Right hindlimb (tissue), 1 donor: Measurements from ENCODE around the gene GAS7.
A peak's percentile ranks its signal among the peaks of the same experiment; 100 is the strongest.

ENCODE experiments used
- DNase-seq: peaks from one replicate; pipeline ENCODE4 v3.0.0-alpha.2; 2018

Gene GAS7

GRCh38 chr17:10170233-10170632, 28.2 kb downstream of the GAS7 start:
- DNase-seq, result no peak

- DNase-seq, result no peak
Measured at GRCh38 chr17:10169290-10169689, 29.1 kb downstream of the GAS7 start.

GRCh38 chr17:10166176-10166935, 32.0 kb downstream of the GAS7 start:
- no peak for DNase-seq

GRCh38 chr17:10162096-10162495, 36.3 kb downstream of the GAS7 start:
- DNase-seq, result no peak

GRCh38 chr17:10161386-10161785, 37.0 kb downstream of the GAS7 start:
- DNase-seq, result no peak

- DNase-seq, result peak; percentile 61
Measured at GRCh38 chr17:10156948-10157607, 41.3 kb downstream of the GAS7 start.

GRCh38 chr17:10156599-10156947, 41.8 kb downstream of the GAS7 start:
- peak; percentile 46 for DNase-seq

- no peak for DNase-seq
Measured at GRCh38 chr17:10156077-10156435, 42.4 kb downstream of the GAS7 start.

- DNase-seq, result peak; percentile 68
Measured at GRCh38 chr17:10155371-10156076, 42.9 kb downstream of the GAS7 start.

- no peak for DNase-seq
Measured at GRCh38 chr17:10151667-10152496, 46.5 kb downstream of the GAS7 start.

- no peak for DNase-seq
Measured at GRCh38 chr17:10149573-10150399, 48.6 kb downstream of the GAS7 start.

GRCh38 chr17:10147761-10148415, 50.5 kb downstream of the GAS7 start:
- DNase-seq, result no peak

- no peak for DNase-seq
Measured at GRCh38 chr17:10147040-10147439, 51.4 kb downstream of the GAS7 start.

GRCh38 chr17:10144982-10145381, 53.4 kb downstream of the GAS7 start:
- DNase-seq, result no peak

- no peak for DNase-seq
Measured at GRCh38 chr17:10144456-10144855, 54.0 kb downstream of the GAS7 start.

- no peak for DNase-seq
Measured at GRCh38 chr17:10141436-10141835, 57.0 kb downstream of the GAS7 start.

- DNase-seq, result no peak
Measured at GRCh38 chr17:10139577-10139976, 58.8 kb downstream of the GAS7 start.

- DNase-seq, result peak; percentile 69
Measured at GRCh38 chr17:10136258-10136981, 62.0 kb downstream of the GAS7 start.

GRCh38 chr17:10135539-10136257, 62.7 kb downstream of the GAS7 start:
- DNase-seq, result no peak

- DNase-seq, result no peak
Measured at GRCh38 chr17:10130677-10131076, 67.7 kb downstream of the GAS7 start.
